HEK293 (cell line): Measurements from ENCODE around the gene PI3.

ENCODE experiments used
- CTCF ChIP-seq: fragments of 450-650 bp; formaldehyde crosslinking; IDR thresholded peaks from 2 replicates; pipeline ENCODE4 v1.5.1; 2016; ENCODE audit warnings: missing biosample characterization, missing genetic modification characterization
- EGR2 ChIP-seq: fragments of 450-650 bp; formaldehyde crosslinking; IDR thresholded peaks from 2 replicates; pipeline ENCODE4 v1.5.1; 2016; ENCODE audit warnings: low read depth, missing biosample characterization, missing genetic modification characterization
- MYNN ChIP-seq: fragments of 450-650 bp; formaldehyde crosslinking; IDR thresholded peaks from 2 replicates; pipeline ENCODE4 v1.5.1; 2016; ENCODE audit warnings: missing biosample characterization, missing genetic modification characterization, borderline replicate concordance
- RBAK ChIP-seq: fragments of 450-650 bp; formaldehyde crosslinking; IDR thresholded peaks from 2 replicates; pipeline ENCODE4 v1.5.1; 2016; ENCODE audit warnings: missing biosample characterization, missing genetic modification characterization
- ZBTB1 ChIP-seq: fragments of 450-650 bp; formaldehyde crosslinking; IDR thresholded peaks from 2 replicates; pipeline ENCODE4 v1.5.1; 2016; ENCODE audit warnings: missing biosample characterization, missing genetic modification characterization
- ZBTB8A ChIP-seq: fragments of 450-650 bp; formaldehyde crosslinking; IDR thresholded peaks from 2 replicates; pipeline ENCODE4 v1.5.1; 2016; ENCODE audit warnings: missing biosample characterization, missing genetic modification characterization
- ZNF138 ChIP-seq: fragments of 450-650 bp; formaldehyde crosslinking; IDR thresholded peaks from 2 replicates; pipeline ENCODE4 v1.5.1; 2016; ENCODE audit warnings: missing biosample characterization, missing genetic modification characterization, borderline replicate concordance
- ZNF274 ChIP-seq, 2 experiments: fragments of 200-500 bp in 1 of 2; fragments of 450-650 bp in 1 of 2; sonication (Bioruptor generic) in 1 of 2; formaldehyde crosslinking in 1 of 2; IDR thresholded peaks; 2 replicates each; pipeline versions ENCODE4 v1.5.1 to v1.6.1; 2014 to 2016; ENCODE audit warnings: borderline replicate concordance in 1 of 2, inconsistent platforms in 1 of 2, low read length in 1 of 2, missing biosample characterization in 1 of 2, missing genetic modification characterization in 1 of 2
- ZNF311 ChIP-seq: fragments of 450-650 bp; formaldehyde crosslinking; IDR thresholded peaks from 2 replicates; pipeline ENCODE4 v1.5.1; 2017; ENCODE audit warnings: missing biosample characterization, missing genetic modification characterization, borderline replicate concordance
- ZNF350 ChIP-seq: fragments of 450-650 bp; formaldehyde crosslinking; IDR thresholded peaks from 2 replicates; pipeline ENCODE4 v1.5.0; 2017; ENCODE audit warnings: missing biosample characterization, mild to moderate bottlenecking, missing genetic modification characterization
- ZNF600 ChIP-seq: fragments of 450-650 bp; formaldehyde crosslinking; IDR thresholded peaks from 2 replicates; pipeline ENCODE4 v1.5.1; 2016; ENCODE audit warnings: missing biosample characterization, missing genetic modification characterization
- ZNF639 ChIP-seq: fragments of 450-650 bp; formaldehyde crosslinking; IDR thresholded peaks from 2 replicates; pipeline ENCODE4 v1.5.1; 2016; ENCODE audit warnings: missing biosample characterization, missing genetic modification characterization
- ZNF768 ChIP-seq: fragments of 450-650 bp; formaldehyde crosslinking; IDR thresholded peaks from 2 replicates; pipeline ENCODE4 v1.5.1; 2018; ENCODE audit warnings: missing biosample characterization, mild to moderate bottlenecking, missing genetic modification characterization
- TF ChIP-seq, protein P1 (sequence below): fragments of 450-650 bp; formaldehyde crosslinking; IDR thresholded peaks from 2 replicates; pipeline ENCODE4 v1.5.1; 2016; ENCODE audit warnings: missing biosample characterization, missing genetic modification characterization

DNA sequence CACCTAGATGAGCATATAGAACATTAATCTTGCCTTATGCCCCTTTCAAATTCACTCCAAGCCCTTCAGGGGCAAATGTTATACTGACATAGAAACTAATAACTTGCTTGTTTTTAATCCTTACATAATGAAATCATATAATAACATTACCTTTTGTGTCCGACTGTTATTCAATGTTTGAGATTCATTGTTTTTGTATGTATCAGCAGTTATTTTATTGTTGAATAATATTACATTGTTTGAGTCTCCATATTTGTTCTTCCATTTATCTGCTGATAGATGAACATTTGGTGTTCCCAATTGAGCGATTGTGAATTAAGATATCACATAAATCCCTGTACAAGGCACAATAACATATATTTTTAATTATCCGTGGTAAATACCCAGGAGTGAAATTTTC, 38.1 kb downstream of the PI3 start:
- no peak for TF ChIP-seq ZBTB8A (tag by site-specific recombination)
- TF ChIP-seq CTCF (tag by site-specific recombination), result no peak
- no peak for TF ChIP-seq ZNF768
- TF ChIP-seq ZNF311 (tag by site-specific recombination), result no peak
- TF ChIP-seq RBAK, result no peak
- no peak for TF ChIP-seq ZNF138 (tag by site-specific recombination)
- TF ChIP-seq, protein P1, sequence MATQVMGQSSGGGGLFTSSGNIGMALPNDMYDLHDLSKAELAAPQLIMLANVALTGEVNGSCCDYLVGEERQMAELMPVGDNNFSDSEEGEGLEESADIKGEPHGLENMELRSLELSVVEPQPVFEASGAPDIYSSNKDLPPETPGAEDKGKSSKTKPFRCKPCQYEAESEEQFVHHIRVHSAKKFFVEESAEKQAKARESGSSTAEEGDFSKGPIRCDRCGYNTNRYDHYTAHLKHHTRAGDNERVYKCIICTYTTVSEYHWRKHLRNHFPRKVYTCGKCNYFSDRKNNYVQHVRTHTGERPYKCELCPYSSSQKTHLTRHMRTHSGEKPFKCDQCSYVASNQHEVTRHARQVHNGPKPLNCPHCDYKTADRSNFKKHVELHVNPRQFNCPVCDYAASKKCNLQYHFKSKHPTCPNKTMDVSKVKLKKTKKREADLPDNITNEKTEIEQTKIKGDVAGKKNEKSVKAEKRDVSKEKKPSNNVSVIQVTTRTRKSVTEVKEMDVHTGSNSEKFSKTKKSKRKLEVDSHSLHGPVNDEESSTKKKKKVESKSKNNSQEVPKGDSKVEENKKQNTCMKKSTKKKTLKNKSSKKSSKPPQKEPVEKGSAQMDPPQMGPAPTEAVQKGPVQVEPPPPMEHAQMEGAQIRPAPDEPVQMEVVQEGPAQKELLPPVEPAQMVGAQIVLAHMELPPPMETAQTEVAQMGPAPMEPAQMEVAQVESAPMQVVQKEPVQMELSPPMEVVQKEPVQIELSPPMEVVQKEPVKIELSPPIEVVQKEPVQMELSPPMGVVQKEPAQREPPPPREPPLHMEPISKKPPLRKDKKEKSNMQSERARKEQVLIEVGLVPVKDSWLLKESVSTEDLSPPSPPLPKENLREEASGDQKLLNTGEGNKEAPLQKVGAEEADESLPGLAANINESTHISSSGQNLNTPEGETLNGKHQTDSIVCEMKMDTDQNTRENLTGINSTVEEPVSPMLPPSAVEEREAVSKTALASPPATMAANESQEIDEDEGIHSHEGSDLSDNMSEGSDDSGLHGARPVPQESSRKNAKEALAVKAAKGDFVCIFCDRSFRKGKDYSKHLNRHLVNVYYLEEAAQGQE (tag by site-specific recombination), result no peak
- TF ChIP-seq MYNN, result no peak
- TF ChIP-seq ZNF639 (tag by site-specific recombination), result no peak
- TF ChIP-seq EGR2 (tag by site-specific recombination), result no peak
- TF ChIP-seq ZNF274 (IDR thresholded peaks at IDR 0.05; ENCODE audit: low read length), result no peak
- TF ChIP-seq ZNF274 (tag by site-specific recombination; IDR thresholded peaks at IDR 0.05; ENCODE audit: borderline replicate concordance), result no peak
- TF ChIP-seq ZNF350 (tag by site-specific recombination), result no peak
- no peak for TF ChIP-seq ZBTB1 (tag by site-specific recombination)
- no peak for TF ChIP-seq ZNF600 (tag by site-specific recombination)
